ENCODE results near the gene TM4SF20. TPM values are rescaled to one million over a fixed set of nuclear protein-coding genes. Genes with fewer than 3 reads are reported as not detected.

TM4SF20 gene
- polyA plus RNA-seq, 1 donor (not counting 4 experiments of a cell fraction or from before 2014, with no cell fraction given): not detected

GRCh38 chr2:227398684-227399670 is 19.9 kb upstream of the TM4SF20 start:
- no peaks in the 10 kb centered on the region for H3K27me3 ChIP-seq (ENCODE audit: control insufficient read depth, extremely low read depth, insufficient read depth, low read length)
- no peak overlapping the region for H3K27ac ChIP-seq (ENCODE audit: control insufficient read depth, insufficient read depth, low read length)
- H3K9ac ChIP-seq (ENCODE audit: control insufficient read depth, extremely low read depth, insufficient read depth, low read length): no peak overlapping the region
- H3K79me2 ChIP-seq (ENCODE audit: control insufficient read depth, insufficient read depth, low read length): no peaks in the 10 kb centered on the region
- H4K20me1 ChIP-seq (ENCODE audit: control insufficient read depth, extremely low read depth, insufficient read depth, low read length): no peaks in the 10 kb centered on the region
- peaks cover 22% of the 10 kb centered on the region for H3K4me1 ChIP-seq (ENCODE audit: control insufficient read depth, extremely low read depth, insufficient read depth, low read length)
- no peak overlapping the region for H2AFZ ChIP-seq (ENCODE audit: control insufficient read depth, low read length)
- no peak overlapping the region for H3K4me3 ChIP-seq (ENCODE audit: control insufficient read depth in 2 of 3, extremely low read depth in 1 of 3, insufficient read depth in 2 of 3, low read depth in 1 of 3, low read length in 3 of 3)
- DNase-seq (ENCODE audit: low read depth, low spot score) (no peak), FAIRE-seq (no peak)
- dilution Hi-C loops (cut with MboI; ENCODE audit: extremely low pct_ligation_motif_present, low sequenced_read_pairs): no loop called here
- H3K36me3 ChIP-seq (ENCODE audit: control insufficient read depth in 2 of 2, extremely low read depth in 1 of 2, insufficient read depth in 2 of 2, low read length in 2 of 2): no peaks in the 10 kb centered on the region
- H3K9me1 ChIP-seq (ENCODE audit: control insufficient read depth, extremely low read depth, insufficient read depth, low read length): no peaks in the 10 kb centered on the region
- H3K4me2 ChIP-seq (ENCODE audit: control insufficient read depth, extremely low read depth, insufficient read depth, low read depth, low read length): no peak overlapping the region
- TF ChIP-seq CTCF (optimal IDR thresholded peaks at IDR 0.05 in 1 of 3, IDR thresholded peaks at IDR 0.05 in 1 of 3, conservative IDR thresholded peaks at IDR 0.05 in 1 of 3; ENCODE audit: extremely low read depth in 1 of 3, insufficient read depth in 2 of 3, low read length in 3 of 3) (no peak), EZH2 (IDR thresholded peaks at IDR 0.05; ENCODE audit: low read length) (no peak)
- H3K9me3 ChIP-seq (ENCODE audit: control insufficient read depth, low read depth, low read length): no peaks in the 10 kb centered on the region

DNA sequence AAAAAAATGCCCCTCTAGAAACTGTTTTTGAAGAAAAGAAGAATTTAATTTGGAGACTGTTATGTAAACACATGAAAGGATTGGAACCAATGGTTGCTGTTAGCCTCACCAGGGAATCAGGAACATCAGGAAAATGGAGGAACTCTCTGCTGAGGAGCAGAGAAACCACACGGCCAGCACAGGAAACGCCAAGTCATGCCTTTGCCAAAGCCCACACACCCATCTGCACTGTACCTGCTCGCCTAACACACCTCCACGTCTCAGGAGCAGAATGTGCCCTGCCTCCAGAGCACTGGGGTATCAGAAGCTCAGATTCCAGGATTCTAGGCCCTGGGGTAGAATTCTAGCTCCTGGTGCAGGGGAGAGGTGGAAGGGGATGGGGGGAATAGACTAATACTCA is 18.5 kb upstream of the TM4SF20 start:
- peak overlapping the region; percentile 91 for H2AFZ ChIP-seq (ENCODE audit: control insufficient read depth, low read length)
- TF ChIP-seq EZH2 (IDR thresholded peaks at IDR 0.05; ENCODE audit: low read length): no peak
- TF ChIP-seq CTCF (optimal IDR thresholded peaks at IDR 0.05 in 1 of 3, IDR thresholded peaks at IDR 0.05 in 1 of 3, conservative IDR thresholded peaks at IDR 0.05 in 1 of 3; ENCODE audit: extremely low read depth in 1 of 3, insufficient read depth in 2 of 3, low read length in 3 of 3): no peak
- dilution Hi-C loops (cut with MboI; ENCODE audit: extremely low pct_ligation_motif_present, low sequenced_read_pairs): no loop called here
- peaks cover 22% of the 10 kb centered on the region for H3K4me1 ChIP-seq (ENCODE audit: control insufficient read depth, extremely low read depth, insufficient read depth, low read length)
- H3K9me1 ChIP-seq (ENCODE audit: control insufficient read depth, extremely low read depth, insufficient read depth, low read length): no peaks in the 10 kb centered on the region
- H3K4me2 ChIP-seq (ENCODE audit: control insufficient read depth, extremely low read depth, insufficient read depth, low read depth, low read length): peak overlapping the region; percentile 29
- no peaks in the 10 kb centered on the region for H4K20me1 ChIP-seq (ENCODE audit: control insufficient read depth, extremely low read depth, insufficient read depth, low read length)
- no peak overlapping the region for H3K4me3 ChIP-seq (ENCODE audit: control insufficient read depth in 2 of 3, extremely low read depth in 1 of 3, insufficient read depth in 2 of 3, low read depth in 1 of 3, low read length in 3 of 3)
- no peak overlapping the region for H3K27ac ChIP-seq (ENCODE audit: control insufficient read depth, insufficient read depth, low read length)
- no peaks in the 10 kb centered on the region for H3K79me2 ChIP-seq (ENCODE audit: control insufficient read depth, insufficient read depth, low read length)
- no peak for DNase-seq (ENCODE audit: low read depth, low spot score)
- FAIRE-seq: peak; percentile 39
- no peaks in the 10 kb centered on the region for H3K9me3 ChIP-seq (ENCODE audit: control insufficient read depth, low read depth, low read length)
- H3K36me3 ChIP-seq (ENCODE audit: control insufficient read depth in 2 of 2, extremely low read depth in 1 of 2, insufficient read depth in 2 of 2, low read length in 2 of 2): no peaks in the 10 kb centered on the region
- no peaks in the 10 kb centered on the region for H3K27me3 ChIP-seq (ENCODE audit: control insufficient read depth, extremely low read depth, insufficient read depth, low read length)
- H3K9ac ChIP-seq (ENCODE audit: control insufficient read depth, extremely low read depth, insufficient read depth, low read length): no peak overlapping the region

All from keratinocyte (primary cell).